Thymus (tissue), 11 donors: ENCODE results near the gene LDLRAD3. TPM values are rescaled to one million over a fixed set of nuclear protein-coding genes. Genes with fewer than 3 reads are reported as not detected.

Experiments
- DNase-seq, 9 donors: peaks; one replicate each; pipeline ENCODE4 v3.0.0-alpha.2; 2013; ENCODE audit warnings: low spot score in 9 of 9, low read depth in 6 of 9, missing footprints in 1 of 9
- H3K27ac ChIP-seq, 2 donors: one replicate each; pipeline ENCODE4 v1.5.1; 2013; ENCODE audit warnings: control low read depth in 1 of 2, low read depth in 1 of 2, low read length in 1 of 2, mild to moderate bottlenecking in 1 of 2, moderate library complexity in 1 of 2
- H3K27me3 ChIP-seq, 2 donors: one replicate each; pipeline ENCODE4 v1.5.1; 2013; ENCODE audit warnings: low read length in 1 of 2; ENCODE audit not compliant: control insufficient read depth in 2 of 2, insufficient read depth in 1 of 2
- H3K36me3 ChIP-seq, 2 donors: one replicate each; pipeline ENCODE4 v1.5.1; 2013; ENCODE audit warnings: low read length in 1 of 2, mild to moderate bottlenecking in 1 of 2, moderate library complexity in 1 of 2; ENCODE audit not compliant: control insufficient read depth in 2 of 2, insufficient read depth in 2 of 2
- H3K4me1 ChIP-seq, 2 donors: one replicate each; pipeline ENCODE4 v1.5.1; 2013; ENCODE audit warnings: low read length in 2 of 2; ENCODE audit not compliant: control insufficient read depth in 2 of 2, insufficient read depth in 2 of 2
- H3K4me3 ChIP-seq, 2 donors: one replicate each; pipeline ENCODE4 v1.5.1; 2013; ENCODE audit warnings: low read length in 2 of 2, control low read depth in 1 of 2, mild to moderate bottlenecking in 1 of 2
- H3K9me3 ChIP-seq, 2 donors: one replicate each; pipeline ENCODE4 v1.5.1; 2013; ENCODE audit warnings: low read length in 1 of 2, mild to moderate bottlenecking in 1 of 2; ENCODE audit not compliant: control insufficient read depth in 2 of 2, insufficient read depth in 1 of 2
- WGBS: extraction: QIAGEN DNeasy Blood & Tissue Kit; methylation state at CpG from one replicate; pipeline ENCODE4 v1.1.7; 2013; 5-methylcytosine and 5-hydroxymethylcytosine counted together
- polyA plus RNA-seq: library from polyadenylated mRNA; stranded (reverse); fragments of 200-250 nt; gene quantifications from one replicate; pipeline ENCODE4 v1.2.3, GENCODE V29; 2013
- total RNA-seq: library from RNA; stranded (reverse); fragments of 120-200 nt; gene quantifications from one replicate; pipeline ENCODE4 v1.2.4, GENCODE V29; 2013
- donor health status: healthy.

The LDLRAD3 gene
- total and polyA plus RNA-seq, 2 donors, result 2.1 to 6.9 TPM

- H3K4me3 ChIP-seq, result no peak overlapping the region
- no peak overlapping the region for H3K27ac ChIP-seq
- no peaks in the 10 kb centered on the region for H3K4me1 ChIP-seq
- 95% methylated on average over 5 of the region's 5 CpGs for whole genome bisulfite sequencing
- H3K36me3 ChIP-seq, result no peaks in the 10 kb centered on the region
- H3K27me3 ChIP-seq, result no peaks in the 10 kb centered on the region
- H3K9me3 ChIP-seq, result no peaks in the 10 kb centered on the region
- DNase-seq, result no peak
These were observed 104.8 kb downstream of the LDLRAD3 start for GRCh38 chr11:36048496-36049247.

- H3K4me1 ChIP-seq, result no peaks in the 10 kb centered on the region
- no peak for DNase-seq
- no peaks in the 10 kb centered on the region for H3K36me3 ChIP-seq
- no peak overlapping the region for H3K4me3 ChIP-seq
- H3K9me3 ChIP-seq, result no peaks in the 10 kb centered on the region
- no peak overlapping the region for H3K27ac ChIP-seq
- WGBS, result 93% methylated on average over 8 of the region's 8 CpGs
- H3K27me3 ChIP-seq, result no peaks in the 10 kb centered on the region
These were observed 107.6 kb downstream of the LDLRAD3 start for GRCh38 chr11:36051235-36052144.

- Histone ChIP-seq H3K27me3 (no peaks in the 10 kb centered on the region), H3K9me3 (no peaks in the 10 kb centered on the region), H3K36me3 (no peaks in the 10 kb centered on the region), H3K27ac (no peak overlapping the region), H3K4me1 (no peaks in the 10 kb centered on the region), H3K4me3 (no peak overlapping the region)
- no peak for DNase-seq
- WGBS, result 96% methylated on average over 5 of the region's 5 CpGs
These were observed 109.4 kb downstream of the LDLRAD3 start for GRCh38 chr11:36053281-36053680.

- H3K4me3 ChIP-seq, result no peak overlapping the region
- 95% methylated on average over 3 of the region's 3 CpGs for WGBS
- no peaks in the 10 kb centered on the region for H3K36me3 ChIP-seq
- no peaks in the 10 kb centered on the region for H3K27me3 ChIP-seq
- H3K4me1 ChIP-seq, result no peaks in the 10 kb centered on the region
- H3K27ac ChIP-seq, result no peak overlapping the region
- DNase-seq, result no peak
- H3K9me3 ChIP-seq, result no peaks in the 10 kb centered on the region
These were observed 110.0 kb downstream of the LDLRAD3 start for GRCh38 chr11:36053862-36054261.

GRCh38 chr11:36054628-36055027, 110.8 kb downstream of the LDLRAD3 start:
- Histone ChIP-seq H3K4me3 (no peak overlapping the region), H3K4me1 (no peaks in the 10 kb centered on the region), H3K27ac (no peak overlapping the region), H3K9me3 (no peaks in the 10 kb centered on the region), H3K27me3 (no peaks in the 10 kb centered on the region), H3K36me3 (no peaks in the 10 kb centered on the region)
- WGBS, result 93% methylated on average over 1 of the region's 1 CpG
- DNase-seq, result no peak

GRCh38 chr11:36056160-36056751, 112.4 kb downstream of the LDLRAD3 start:
- WGBS, result 95% methylated on average over 8 of the region's 8 CpGs
- Histone ChIP-seq H3K27ac (no peak overlapping the region), H3K4me1 (no peaks in the 10 kb centered on the region), H3K27me3 (no peaks in the 10 kb centered on the region), H3K9me3 (no peaks in the 10 kb centered on the region), H3K4me3 (no peak overlapping the region), H3K36me3 (no peaks in the 10 kb centered on the region)
- DNase-seq, result no peak

- no peak for DNase-seq
- no peaks in the 10 kb centered on the region for H3K36me3 ChIP-seq
- no peaks in the 10 kb centered on the region for H3K9me3 ChIP-seq
- no peak overlapping the region for H3K27ac ChIP-seq
- H3K4me1 ChIP-seq, result no peaks in the 10 kb centered on the region
- WGBS, result 89% methylated on average over 9 of the region's 9 CpGs
- no peaks in the 10 kb centered on the region for H3K27me3 ChIP-seq
- no peak overlapping the region for H3K4me3 ChIP-seq
These were observed 113.6 kb downstream of the LDLRAD3 start for GRCh38 chr11:36057379-36058042.

GRCh38 chr11:36059660-36060059, 115.8 kb downstream of the LDLRAD3 start:
- WGBS, result 98% methylated on average over 4 of the region's 4 CpGs
- Histone ChIP-seq H3K27me3 (no peaks in the 10 kb centered on the region), H3K4me1 (no peaks in the 10 kb centered on the region), H3K9me3 (no peaks in the 10 kb centered on the region), H3K4me3 (no peak overlapping the region), H3K36me3 (no peaks in the 10 kb centered on the region), H3K27ac (no peak overlapping the region)
- no peak for DNase-seq
